Occipital lobe (tissue), 2 donors: ENCODE results near the gene CHMP1A. TPM values are rescaled to one million over a fixed set of nuclear protein-coding genes. Genes with fewer than 3 reads are reported as not detected.

Source experiments
- DNase-seq: peaks from one replicate; lab custom pipeline; 2025; lab: John Stamatoyannopoulos, UW
- total RNA-seq: library from RNA; depleted of rRNA; stranded (reverse); fragments of >200 nt; gene quantifications from one replicate; pipeline ENCODE4 v1.2.3, GENCODE V29; 2014

CHMP1A gene
- total RNA-seq, 1 donor from 2014 or later: 66.4 TPM

- no peak for DNase-seq
These were observed 32.4 kb downstream of the CHMP1A start for GRCh38 chr16:89624777-89625761.

- DNase-seq: no peak
These were observed 33.8 kb downstream of the CHMP1A start for GRCh38 chr16:89623511-89624261.

- DNase-seq: no peak
These were observed 35.7 kb downstream of the CHMP1A start for GRCh38 chr16:89621698-89622409.

- DNase-seq: no peak
These were observed 36.3 kb downstream of the CHMP1A start for GRCh38 chr16:89621136-89621697.

GRCh38 chr16:89620406-89620841 lies 37.1 kb downstream of the CHMP1A start:
- no peak for DNase-seq

GRCh38 chr16:89619840-89620239 lies 37.7 kb downstream of the CHMP1A start:
- DNase-seq: no peak

- DNase-seq: no peak
These were observed 39.2 kb downstream of the CHMP1A start for GRCh38 chr16:89618109-89618998.

GRCh38 chr16:89617036-89617435 lies 40.5 kb downstream of the CHMP1A start:
- no peak for DNase-seq

GRCh38 chr16:89616623-89617022 lies 40.9 kb downstream of the CHMP1A start:
- no peak for DNase-seq

GRCh38 chr16:89615596-89616090 lies 41.9 kb downstream of the CHMP1A start:
- DNase-seq: no peak

GRCh38 chr16:89615176-89615575 lies 42.3 kb downstream of the CHMP1A start:
- DNase-seq: no peak

- no peak for DNase-seq
These were observed 43.5 kb downstream of the CHMP1A start for GRCh38 chr16:89613954-89614459.

- no peak for DNase-seq
These were observed 44.1 kb downstream of the CHMP1A start, which contains the start of gene DPEP1 for GRCh38 chr16:89613231-89613953. Gene DPEP1 (plus strand): TSS chr16:89613642. CDS start chr16:89630411, 16,769 bp downstream.

GRCh38 chr16:89612415-89613166 lies 44.9 kb downstream of the CHMP1A start:
- DNase-seq: no peak

GRCh38 chr16:89610108-89610453 lies 47.4 kb downstream of the CHMP1A start:
- DNase-seq: no peak

GRCh38 chr16:89607937-89608740 lies 49.4 kb downstream of the CHMP1A start:
- DNase-seq: no peak

- no peak for DNase-seq
These were observed 50.1 kb downstream of the CHMP1A start for GRCh38 chr16:89607453-89607852.

GRCh38 chr16:89606006-89606405 lies 51.5 kb downstream of the CHMP1A start:
- DNase-seq: no peak
